Uterus (tissue), 4 donors: Measurements from ENCODE around the gene IRF2BPL. TPM values are rescaled to one million over a fixed set of nuclear protein-coding genes. Genes with fewer than 3 reads are reported as not detected.

ENCODE experiments used
- DNase-seq, 2 donors: peaks; one replicate each; pipeline ENCODE4 v3.0.0-alpha.2; 2019 to 2020
- H3K27ac ChIP-seq, 2 donors: fragments of 200-600 bp; sonication (generic); 1 replicate in 1 of 2; 2 replicates in 1 of 2; pipeline ENCODE4 v1.5.1; 2016 to 2018
- H3K27me3 ChIP-seq, 2 donors: fragments of 200-600 bp; sonication (generic); one replicate each; pipeline ENCODE4 v1.5.1; 2018 to 2019; ENCODE audit warnings: control low read depth in 1 of 2
- H3K36me3 ChIP-seq, 2 donors: fragments of 200-600 bp; sonication (generic); one replicate each; pipeline ENCODE4 v1.5.1; 2019; ENCODE audit warnings: control low read depth in 1 of 2
- H3K4me1 ChIP-seq, 2 donors: fragments of 200-600 bp; sonication (generic); one replicate each; pipeline ENCODE4 v1.5.1; 2018 to 2019; ENCODE audit warnings: control low read depth in 1 of 2
- H3K4me3 ChIP-seq, 2 donors: fragments of 200-600 bp; sonication (generic); 1 replicate in 1 of 2; 2 replicates in 1 of 2; pipeline ENCODE4 v1.5.1; 2018 to 2019; ENCODE audit warnings: mild to moderate bottlenecking in 1 of 2
- H3K9me3 ChIP-seq, 2 donors: fragments of 200-600 bp; sonication (generic); one replicate each; pipeline ENCODE4 v1.5.1; 2019; ENCODE audit warnings: control low read depth in 1 of 2
- CTCF ChIP-seq, 4 experiments: fragments of 200-600 bp in 2 of 4; fragments of 450-650 bp in 2 of 4; sonication (generic) in 2 of 4; IDR thresholded peaks; one replicate each; pipeline ENCODE4 v1.5.1; 2016 to 2019; ENCODE audit warnings: antibody characterized with exemption in 4 of 4, mild to moderate bottlenecking in 2 of 4, moderate library complexity in 1 of 4
- POLR2A ChIP-seq, 2 donors: fragments of 450-650 bp; IDR thresholded peaks; one replicate each; pipeline ENCODE4 v1.6.1; 2016; ENCODE audit warnings: antibody characterized with exemption in 2 of 2, mild to moderate bottlenecking in 1 of 2, moderate library complexity in 1 of 2
- intact Hi-C: fragments of 100-400 bp; cut with DNase I; formaldehyde crosslinking; loops from one replicate; pipeline ENCODE4 v1.15.1; 2023; ENCODE audit warnings: low total_unique reads
- total RNA-seq, 4 donors: library from RNA; depleted of rRNA in 3 of 4; stranded (reverse); fragments of >200 nt in 3 of 4; gene quantifications; one replicate each; pipeline versions ENCODE4 v1.1.0 to v1.2.4, GENCODE V29; 2014 to 2023
- donor health status: DM: yes; HTN: yes; CAD: no.

The IRF2BPL gene
- total RNA-seq, 4 donors from 2014 or later, result 15.6 to 60.8 (median 36.6) TPM

- DNase-seq, result peak; percentile 61 to 81
- no peaks in the 10 kb centered on the region for H3K27me3 ChIP-seq
- peak in 1 of 2 donors; percentile 28 for TF ChIP-seq POLR2A (IDR thresholded peaks at IDR 0.05)
- no peak for TF ChIP-seq CTCF (IDR thresholded peaks at IDR 0.05)
- peak overlapping the region in 1 of 2 donors; percentile 31 for H3K4me3 ChIP-seq
- intact Hi-C loops, result no loop called here
- H3K36me3 ChIP-seq, result no peaks in the 10 kb centered on the region
- no peaks in the 10 kb centered on the region for H3K9me3 ChIP-seq
- peaks cover 14 to 32% of the 10 kb centered on the region in 2 donors for H3K4me1 ChIP-seq
- peak overlapping the region; percentile 98 to 100 for H3K27ac ChIP-seq
These were observed 3.4 kb upstream of the IRF2BPL start for GRCh38 chr14:77031759-77032490.

GRCh38 chr14:77027538-77028383 is 747 bp downstream of the IRF2BPL start:
- peak overlapping the region; percentile 77 to 89 for H3K4me3 ChIP-seq
- no peaks in the 10 kb centered on the region for H3K27me3 ChIP-seq
- DNase-seq, result peak; percentile 82 to 85
- peaks cover 14 to 39% of the 10 kb centered on the region in 2 donors for H3K4me1 ChIP-seq
- H3K27ac ChIP-seq, result peak overlapping the region; percentile 93 to 100
- H3K9me3 ChIP-seq, result no peaks in the 10 kb centered on the region
- intact Hi-C loops, result loop anchor here (5.0 kb wide), 1 partner anchor 80 kb away; no protein-coding TSS in a partner anchor
- peak in 2 of 4 experiments; percentile 5 to 25 for TF ChIP-seq CTCF (IDR thresholded peaks at IDR 0.05)
- peak in 1 of 2 donors; percentile 2 for TF ChIP-seq POLR2A (IDR thresholded peaks at IDR 0.05)
- no peaks in the 10 kb centered on the region for H3K36me3 ChIP-seq

- peak overlapping the region; percentile 93 to 100 for H3K27ac ChIP-seq
- peak overlapping the region; percentile 77 to 89 for H3K4me3 ChIP-seq
- no peaks in the 10 kb centered on the region for H3K36me3 ChIP-seq
- TF ChIP-seq CTCF (IDR thresholded peaks at IDR 0.05), result peak in 2 of 4 experiments; percentile 7 to 21
- peak in 1 of 2 donors; percentile 7 for TF ChIP-seq POLR2A (IDR thresholded peaks at IDR 0.05)
- H3K27me3 ChIP-seq, result no peaks in the 10 kb centered on the region
- H3K9me3 ChIP-seq, result no peaks in the 10 kb centered on the region
- peaks cover 8 to 39% of the 10 kb centered on the region in 2 donors for H3K4me1 ChIP-seq
- peak; percentile 39 to 41 for DNase-seq
- intact Hi-C loops, result loop anchor here (5.0 kb wide), 1 partner anchor 80 kb away; no protein-coding TSS in a partner anchor
These were observed 1.5 kb downstream of the IRF2BPL start for GRCh38 chr14:77026930-77027537.

- no peak for TF ChIP-seq CTCF (IDR thresholded peaks at IDR 0.05)
- no peak for TF ChIP-seq POLR2A (IDR thresholded peaks at IDR 0.05)
- Histone ChIP-seq H3K9me3 (no peaks in the 10 kb centered on the region), H3K4me1 (peaks cover under 1 to 32% of the 10 kb centered on the region in 2 donors), H3K36me3 (no peaks in the 10 kb centered on the region), H3K4me3 (peak overlapping the region; percentile 77 to 89), H3K27ac (peak overlapping the region; percentile 93 to 100), H3K27me3 (no peaks in the 10 kb centered on the region)
- intact Hi-C loops, result loop anchor here (5.0 kb wide), 1 partner anchor 79 kb away; no protein-coding TSS in a partner anchor
- peak; percentile 39 to 54 for DNase-seq
These were observed 2.2 kb downstream of the IRF2BPL start for GRCh38 chr14:77026166-77026929.
